ENCODE results near the gene IL22.

- TF ChIP-seq, protein P1, sequence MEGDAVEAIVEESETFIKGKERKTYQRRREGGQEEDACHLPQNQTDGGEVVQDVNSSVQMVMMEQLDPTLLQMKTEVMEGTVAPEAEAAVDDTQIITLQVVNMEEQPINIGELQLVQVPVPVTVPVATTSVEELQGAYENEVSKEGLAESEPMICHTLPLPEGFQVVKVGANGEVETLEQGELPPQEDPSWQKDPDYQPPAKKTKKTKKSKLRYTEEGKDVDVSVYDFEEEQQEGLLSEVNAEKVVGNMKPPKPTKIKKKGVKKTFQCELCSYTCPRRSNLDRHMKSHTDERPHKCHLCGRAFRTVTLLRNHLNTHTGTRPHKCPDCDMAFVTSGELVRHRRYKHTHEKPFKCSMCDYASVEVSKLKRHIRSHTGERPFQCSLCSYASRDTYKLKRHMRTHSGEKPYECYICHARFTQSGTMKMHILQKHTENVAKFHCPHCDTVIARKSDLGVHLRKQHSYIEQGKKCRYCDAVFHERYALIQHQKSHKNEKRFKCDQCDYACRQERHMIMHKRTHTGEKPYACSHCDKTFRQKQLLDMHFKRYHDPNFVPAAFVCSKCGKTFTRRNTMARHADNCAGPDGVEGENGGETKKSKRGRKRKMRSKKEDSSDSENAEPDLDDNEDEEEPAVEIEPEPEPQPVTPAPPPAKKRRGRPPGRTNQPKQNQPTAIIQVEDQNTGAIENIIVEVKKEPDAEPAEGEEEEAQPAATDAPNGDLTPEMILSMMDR (conservative IDR thresholded peaks at IDR 0.05; ENCODE audit: low read depth, low read length): no peak
- no peak for TF ChIP-seq EZH2 (IDR thresholded peaks at IDR 0.05; ENCODE audit: low read length, unreplicated experiment)
- TF ChIP-seq EZH2phosphoT487 (IDR thresholded peaks at IDR 0.05; ENCODE audit: borderline replicate concordance, low read length): no peak
Observed at GRCh38 chr12:68231691-68232090, 21.7 kb downstream of the IL22 start.
